SW480 (cell line): ENCODE results near the gene MAP1S.
A peak's percentile ranks its signal among the peaks of the same experiment; 100 is the strongest.

Experiments
- DNase-seq: peaks from one replicate; pipeline ENCODE4 v3.0.0-alpha.2; 2016; ENCODE audit warnings: low spot score

MAP1S gene

GRCh38 chr19:17735410-17735809, 16.1 kb downstream of the MAP1S start:
- DNase-seq: no peak

- DNase-seq: peak; percentile 43
Observed at GRCh38 chr19:17737690-17738153, 18.4 kb downstream of the MAP1S start.

GRCh38 chr19:17739121-17739875, 20.0 kb downstream of the MAP1S start:
- no peak for DNase-seq

DNA sequence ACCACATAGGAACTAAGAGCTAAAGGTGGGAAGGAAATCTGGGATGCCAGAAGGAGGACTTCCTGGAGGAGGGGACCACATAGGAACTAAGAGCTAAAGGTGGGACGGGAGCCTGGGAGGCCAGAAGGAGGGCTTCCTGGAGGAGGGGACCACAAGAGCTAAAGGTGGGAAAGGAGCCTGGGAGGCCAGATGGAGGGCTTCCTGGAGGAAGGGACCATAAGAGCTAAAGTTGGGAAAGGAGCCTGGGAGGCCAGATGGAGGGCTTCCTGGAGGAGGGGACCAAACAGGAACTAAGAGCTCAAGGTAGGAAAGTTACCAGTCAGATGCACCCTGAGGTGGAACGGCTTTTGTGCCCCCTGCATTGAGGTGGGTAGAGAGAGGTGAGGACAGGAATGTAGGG, 22.2 kb downstream of the MAP1S start:
- no peak for DNase-seq

DNA sequence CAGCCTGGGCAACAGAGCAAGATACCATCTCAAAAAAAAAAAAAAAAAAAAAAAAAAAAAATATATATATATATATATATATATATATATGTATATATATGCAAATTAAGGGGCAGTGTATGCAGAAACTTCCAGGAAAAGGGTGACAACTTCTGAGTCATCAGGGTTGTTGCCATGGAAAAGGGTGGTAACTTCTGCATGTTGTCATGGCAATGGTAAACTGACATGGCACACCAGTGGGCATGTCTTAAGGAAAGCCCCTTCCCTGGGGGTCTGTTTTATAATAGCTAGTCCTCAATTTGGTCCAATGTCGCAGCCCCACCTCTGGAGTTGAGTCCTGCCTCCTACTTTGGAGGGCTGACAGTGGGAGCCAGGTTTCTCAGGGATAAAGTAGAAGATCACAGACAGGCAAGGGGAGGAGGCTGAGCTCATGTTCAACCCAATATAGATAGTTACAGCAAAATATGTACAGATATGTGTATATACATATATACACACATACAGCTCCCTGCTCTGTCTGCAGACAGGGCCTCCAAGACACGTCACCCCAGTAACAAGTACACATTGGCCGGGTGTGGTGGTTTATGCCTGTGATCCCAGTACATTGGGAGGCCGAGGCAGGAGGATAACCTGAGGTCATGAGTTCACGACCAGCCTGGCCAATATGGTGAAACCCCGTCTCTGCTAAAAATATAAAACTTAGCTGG, 24.7 kb downstream of the MAP1S start:
- DNase-seq: no peak

DNA sequence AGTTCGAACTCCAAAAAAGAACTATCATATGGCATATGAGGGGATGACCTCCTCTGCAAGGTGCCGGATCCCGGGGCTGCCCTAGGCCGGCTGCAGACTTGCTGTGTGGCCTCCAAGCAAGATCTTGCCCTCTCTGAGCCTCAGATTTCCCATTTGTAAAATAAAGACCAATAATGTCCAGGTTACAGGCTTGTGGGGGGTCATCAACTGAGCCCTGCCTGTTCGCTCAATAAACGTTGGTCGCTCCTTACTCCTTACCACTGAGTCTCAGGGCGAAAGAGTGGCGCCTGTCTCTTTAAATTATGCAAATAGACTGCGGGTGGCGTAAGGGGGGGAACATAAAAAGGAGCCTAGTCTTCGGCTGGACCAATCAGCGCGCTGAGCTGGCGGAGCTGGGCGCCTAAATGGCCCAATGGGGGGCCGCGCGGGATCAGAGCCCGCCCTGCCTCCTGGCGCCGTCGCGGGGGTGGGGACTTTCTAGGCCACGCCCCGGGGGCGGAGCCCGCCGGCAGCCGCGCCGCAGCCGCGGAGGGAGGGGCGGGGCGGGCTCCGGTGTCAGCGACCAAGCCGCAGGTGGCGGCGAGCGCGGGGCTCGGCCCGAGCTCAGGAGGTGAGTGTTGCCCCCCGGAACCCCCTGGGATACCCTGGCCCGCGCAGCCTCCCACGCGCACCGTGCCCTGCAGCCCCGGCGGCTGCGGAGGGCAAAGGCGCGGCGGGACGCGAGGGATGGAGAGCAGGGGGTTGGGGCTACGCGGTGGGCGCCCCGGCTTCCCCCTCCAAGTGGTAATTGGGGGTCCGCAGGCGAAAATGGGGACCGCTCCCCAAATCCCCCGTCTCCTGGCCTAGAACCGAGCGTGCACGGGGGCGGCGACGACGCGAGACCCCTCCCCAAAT, 28.2 kb downstream of the MAP1S start:
- DNase-seq: peak; percentile 96

- DNase-seq: no peak
Observed at GRCh38 chr19:17748884-17749638, 29.8 kb downstream of the MAP1S start.

- no peak for DNase-seq
Observed at GRCh38 chr19:17749912-17750317, 30.6 kb downstream of the MAP1S start.

GRCh38 chr19:17751103-17751911, 32.0 kb downstream of the MAP1S start, which contains the start of gene FCHO1:
FCHO1 (plus strand) TSS chr19:17751477; CDS start chr19:17755165, 3,688 bp downstream.
- DNase-seq: no peak

DNA sequence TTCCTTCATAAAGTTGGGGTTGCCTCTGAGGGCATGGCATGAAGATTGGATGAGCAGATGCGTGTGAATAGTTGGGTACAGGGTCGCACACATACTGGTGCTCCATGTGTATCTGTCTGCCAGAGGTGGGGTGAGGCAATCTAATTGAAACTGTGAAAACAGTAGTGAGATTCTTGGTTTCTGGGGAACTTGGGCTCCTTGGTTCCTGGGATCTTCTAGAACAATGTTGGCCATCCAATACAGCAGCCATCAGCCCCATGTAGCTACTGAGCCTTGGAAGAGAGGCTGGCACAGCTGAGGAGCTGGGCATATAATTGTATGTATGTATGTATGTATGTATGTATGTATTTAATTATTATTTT, 32.6 kb downstream of the MAP1S start:
- no peak for DNase-seq

DNA sequence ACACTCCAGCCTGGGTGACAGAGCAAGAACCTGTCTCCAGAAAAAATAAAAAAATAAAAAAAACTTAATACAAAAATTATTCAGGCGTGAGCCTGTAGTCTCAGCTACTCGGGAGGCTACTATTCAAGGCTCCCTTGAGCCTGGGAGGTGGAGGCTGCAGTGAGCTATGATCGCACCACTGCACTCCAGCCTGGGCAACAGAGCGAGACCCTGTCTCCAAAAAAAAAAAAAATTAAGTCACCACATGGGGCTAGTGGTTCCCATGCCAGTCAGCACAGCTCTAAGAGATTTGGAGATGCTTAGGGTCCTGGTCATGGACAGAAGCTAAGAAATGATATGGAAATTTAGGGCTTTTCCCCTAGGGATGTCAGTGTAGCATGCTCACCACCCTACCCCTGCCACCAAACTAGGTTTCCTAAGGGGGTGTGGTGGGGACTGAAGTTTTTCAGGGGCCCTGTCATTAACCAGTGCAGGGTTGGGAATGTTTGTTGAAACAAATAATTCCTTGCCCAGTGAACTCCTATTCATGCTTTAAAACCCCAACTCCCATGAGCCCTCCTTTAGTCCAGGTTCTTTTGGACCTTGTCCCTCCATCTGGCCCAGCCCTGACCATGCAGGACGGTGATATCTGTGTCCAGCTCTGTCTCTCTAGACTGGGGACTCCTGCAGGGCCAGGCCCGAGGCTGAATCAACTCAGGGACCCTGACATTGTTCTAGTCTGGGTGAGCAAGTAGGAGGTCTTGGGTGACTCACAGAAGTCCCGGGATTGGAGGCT, 33.8 kb downstream of the MAP1S start:
- DNase-seq: no peak

DNA sequence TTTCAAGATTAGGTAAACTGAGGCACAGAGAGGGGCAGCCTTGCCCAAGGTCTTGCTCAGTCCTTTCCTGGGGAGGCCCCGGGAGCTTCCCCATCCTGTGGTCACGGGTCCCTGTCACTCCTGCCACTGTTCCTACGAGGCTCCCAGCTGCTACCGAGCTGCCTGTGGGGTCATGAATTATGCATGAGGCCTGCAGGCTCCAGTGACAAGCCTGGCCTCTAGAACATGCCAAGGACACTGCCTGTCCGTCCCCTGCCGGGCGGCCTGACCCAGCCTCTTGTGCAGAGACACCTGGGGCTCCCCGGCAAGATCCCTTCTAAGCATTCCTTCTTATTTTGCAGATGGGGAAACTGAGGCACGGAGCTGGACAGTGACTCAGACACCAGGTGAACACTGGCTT, 34.7 kb downstream of the MAP1S start:
- DNase-seq: no peak

GRCh38 chr19:17754634-17755442, 35.6 kb downstream of the MAP1S start:
- DNase-seq: no peak

- DNase-seq: no peak
Observed at GRCh38 chr19:17755443-17755890, 36.2 kb downstream of the MAP1S start.

DNA sequence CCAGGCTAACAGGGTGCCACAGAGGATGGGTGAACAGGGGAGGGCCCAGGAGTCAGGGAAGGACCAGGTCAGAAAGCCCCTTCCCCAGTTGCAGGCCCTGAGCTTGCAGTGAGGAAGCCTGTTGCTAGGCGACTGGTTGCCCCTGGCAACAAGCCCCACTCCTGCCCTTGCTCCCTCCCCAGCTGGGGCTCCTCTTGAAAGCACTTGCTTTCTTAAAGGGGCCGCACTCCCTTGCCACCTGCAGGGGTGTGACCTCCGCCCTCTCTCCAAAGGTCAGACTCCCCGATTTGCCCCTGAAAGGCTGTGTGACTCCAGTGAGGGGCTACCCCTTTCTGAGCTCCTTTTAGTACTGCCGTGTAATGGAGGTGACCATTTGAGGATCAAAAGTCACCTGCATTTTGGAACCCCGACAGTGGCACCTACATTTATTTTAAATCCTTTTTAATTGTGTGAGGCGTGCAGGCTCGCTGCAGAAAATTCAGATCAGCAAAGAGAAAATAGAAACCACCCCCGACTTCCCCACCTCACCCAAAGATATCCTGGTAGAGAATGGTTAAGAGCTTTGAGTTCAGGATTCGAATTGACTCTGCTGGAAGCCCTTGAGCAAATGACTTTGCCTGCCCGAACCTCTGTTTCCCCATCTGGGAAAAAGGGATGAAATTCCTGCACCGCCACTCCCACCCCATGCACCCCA, 36.8 kb downstream of the MAP1S start:
- DNase-seq: no peak

GRCh38 chr19:17757125-17757524, 37.8 kb downstream of the MAP1S start:
- no peak for DNase-seq

DNA sequence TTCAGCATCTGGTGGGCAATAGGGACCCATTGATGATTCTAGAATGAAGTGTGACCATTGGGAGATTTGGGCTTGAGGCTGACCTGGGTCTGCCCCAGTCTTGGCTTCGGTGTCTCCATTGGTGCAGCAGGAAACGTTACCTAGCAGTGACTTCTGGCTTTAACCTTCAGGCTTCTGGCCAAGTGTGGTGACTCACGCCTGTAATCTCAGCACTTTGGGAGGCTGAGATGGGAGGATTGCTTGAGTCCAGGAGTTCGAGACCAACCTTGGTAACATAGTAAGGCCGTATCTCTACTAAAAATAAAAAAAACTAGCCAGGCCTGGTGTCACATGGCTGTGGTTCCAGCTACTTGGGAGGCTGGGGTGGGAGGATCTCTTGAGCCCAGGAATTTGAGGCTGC, 39.2 kb downstream of the MAP1S start:
- no peak for DNase-seq

- DNase-seq: no peak
Observed at GRCh38 chr19:17761148-17761547, 41.9 kb downstream of the MAP1S start.
